GM21423 (cell line): ENCODE results near the gene MAPK1.
"Not testable (repeated sequence)": the region's sequence is repeated elsewhere in the genome, so short reads cannot be mapped to it uniquely, and the experiment has no call there.

ENCODE experiments used
- ATAC-seq: cut with Tn5 transposase; IDR thresholded peaks from one replicate; pipeline ENCODE4 v1.9.1; 2021; ENCODE audit warnings: mild to moderate bottlenecking, moderate library complexity; ENCODE audit not compliant: unreplicated experiment

The MAPK1 gene

DNA sequence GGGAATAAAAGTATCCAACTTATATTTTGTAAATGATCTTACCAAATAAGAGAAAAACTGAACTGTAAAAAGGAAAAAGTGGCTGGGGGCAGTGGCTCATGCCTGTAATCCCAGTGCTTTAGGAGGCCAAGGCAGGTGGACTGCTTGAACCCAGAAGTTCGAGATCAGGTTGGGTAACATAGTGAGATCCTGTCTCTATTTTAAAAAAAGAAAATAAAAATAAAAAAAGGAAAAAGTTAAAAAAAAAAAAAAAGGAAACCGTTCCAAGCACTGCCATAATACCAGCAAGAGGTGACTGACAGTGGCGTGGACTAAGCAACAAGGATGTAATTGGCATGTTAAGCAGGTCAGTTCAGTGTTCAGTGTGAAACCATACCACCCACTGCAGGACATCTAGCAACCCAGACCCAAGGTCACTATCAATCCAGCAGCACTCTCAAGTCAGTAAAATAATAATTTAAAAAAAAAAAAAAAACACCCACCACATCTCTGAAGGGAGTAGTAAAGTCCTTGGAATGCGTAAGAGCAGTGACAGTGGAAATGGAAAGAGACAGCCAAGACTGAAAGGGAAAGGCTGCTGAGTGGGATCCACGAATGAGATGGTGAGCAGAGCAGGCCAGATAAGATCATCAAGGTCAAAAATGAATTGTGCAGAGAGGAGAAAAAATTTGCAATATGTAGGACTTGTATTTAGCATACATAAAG is 43.6 kb downstream of the MAPK1 start:
- ATAC-seq = no peak

DNA sequence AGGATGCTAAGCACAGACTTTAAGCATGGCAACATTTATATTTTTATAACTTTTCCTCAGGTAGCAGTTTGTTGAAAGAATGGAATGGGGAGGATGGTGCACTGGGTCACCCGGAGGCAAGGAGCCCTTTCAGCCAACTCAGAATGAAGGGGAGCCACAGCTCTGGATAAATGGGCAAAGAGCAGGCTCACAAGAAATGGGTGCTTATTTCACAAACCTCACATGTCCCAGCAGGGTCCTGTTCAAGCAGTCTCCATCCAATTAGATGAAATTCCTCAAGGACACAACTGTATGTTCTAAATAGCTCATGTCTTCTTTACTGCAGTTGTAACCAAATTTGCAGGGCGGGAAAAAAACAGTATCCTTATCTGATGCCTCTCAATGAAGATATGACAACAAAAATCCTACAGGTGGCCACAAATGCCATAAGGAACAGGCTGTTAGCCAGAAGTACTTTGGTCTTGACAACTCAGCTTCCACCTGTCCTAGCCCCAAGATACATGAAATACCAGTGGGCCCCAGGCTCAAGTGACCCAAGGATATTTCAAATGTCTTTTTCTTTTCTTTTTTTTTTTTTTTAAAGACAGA is 48.2 kb downstream of the MAPK1 start:
- ATAC-seq = no peak

DNA sequence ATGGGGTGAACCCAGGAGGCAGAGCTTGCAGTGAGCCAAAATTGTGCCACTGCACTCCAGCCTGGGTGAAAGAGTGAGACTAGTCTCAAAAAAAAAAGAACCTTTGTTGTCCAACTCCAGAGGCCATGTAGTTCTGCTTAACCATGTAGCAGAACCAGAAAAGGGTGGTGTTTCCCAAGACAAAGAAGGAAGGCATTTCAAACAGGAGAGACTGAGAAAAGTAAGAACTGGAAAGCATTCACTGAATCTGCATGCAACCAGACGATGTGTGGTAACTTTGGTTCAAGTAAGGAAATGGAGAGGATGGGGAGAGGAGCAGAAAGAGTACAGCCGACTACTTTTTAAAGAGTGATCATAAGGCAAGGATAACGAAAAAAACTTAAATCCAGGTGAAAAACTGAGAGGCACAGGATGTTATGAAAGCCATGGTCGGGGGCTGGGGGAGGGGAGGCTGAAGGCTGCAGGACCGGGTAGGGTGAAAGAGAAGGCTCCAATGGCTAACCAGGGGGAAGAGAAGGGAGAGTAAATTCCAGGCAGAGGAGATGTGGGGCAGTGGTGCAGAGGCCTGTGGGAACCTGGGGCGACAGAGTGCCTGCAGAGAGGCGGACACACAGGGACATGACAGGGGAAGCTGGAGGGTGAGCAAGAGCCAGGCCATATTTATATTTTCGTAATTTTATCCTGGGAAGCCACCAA is 48.8 kb downstream of the MAPK1 start:
- ATAC-seq = no peak

DNA sequence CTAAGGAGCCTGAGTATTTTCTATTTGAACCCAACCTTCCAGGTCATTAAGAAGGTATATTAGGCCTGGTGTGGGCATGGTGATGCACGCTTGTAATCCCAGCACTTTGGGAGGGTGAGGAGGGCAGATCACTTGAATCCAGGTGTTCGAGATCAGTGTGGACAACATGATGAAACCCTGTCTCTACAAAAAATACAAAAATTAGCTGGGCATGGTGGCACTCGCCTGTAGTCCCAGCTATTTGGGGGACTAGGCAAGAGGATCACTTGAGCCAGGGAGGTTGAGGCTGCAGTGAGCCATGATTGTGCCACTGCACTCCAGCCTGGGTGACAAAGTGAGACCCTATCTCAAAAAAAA is 50.0 kb downstream of the MAPK1 start:
- not testable (repeated sequence) for ATAC-seq

DNA sequence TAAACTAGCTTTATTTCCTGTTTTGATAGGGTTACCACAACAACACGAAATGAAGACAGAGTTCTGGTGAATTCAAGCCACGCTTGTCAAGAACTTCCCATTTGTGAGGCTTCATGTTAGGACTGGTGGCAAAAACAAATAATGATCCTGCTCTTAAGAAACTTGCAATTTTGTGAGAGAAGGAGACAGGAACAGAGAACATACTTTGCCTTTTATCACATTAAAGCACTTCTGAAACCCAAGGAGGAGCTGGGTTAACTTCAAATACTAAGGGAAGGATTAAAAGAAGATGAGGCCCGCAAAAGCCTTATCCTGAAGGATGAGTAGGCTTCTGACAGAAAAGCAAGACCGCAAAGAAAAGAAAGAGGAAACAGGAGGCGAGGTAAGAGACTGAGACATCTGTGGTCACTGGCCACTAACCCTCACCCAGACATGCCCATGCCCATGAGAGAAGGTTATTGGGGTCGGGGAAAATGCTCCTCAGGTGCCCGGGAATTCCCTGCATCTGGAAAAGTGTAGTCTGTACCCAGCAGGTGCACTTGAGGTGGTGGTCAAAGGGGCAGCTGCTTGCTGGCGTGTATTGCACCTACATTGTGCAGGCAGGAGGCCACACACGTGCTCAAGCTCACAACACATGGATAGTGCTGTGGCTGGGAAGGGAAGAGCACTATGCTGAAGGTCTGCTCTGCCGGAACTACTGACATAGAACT is 50.5 kb downstream of the MAPK1 start:
- ATAC-seq = no peak

DNA sequence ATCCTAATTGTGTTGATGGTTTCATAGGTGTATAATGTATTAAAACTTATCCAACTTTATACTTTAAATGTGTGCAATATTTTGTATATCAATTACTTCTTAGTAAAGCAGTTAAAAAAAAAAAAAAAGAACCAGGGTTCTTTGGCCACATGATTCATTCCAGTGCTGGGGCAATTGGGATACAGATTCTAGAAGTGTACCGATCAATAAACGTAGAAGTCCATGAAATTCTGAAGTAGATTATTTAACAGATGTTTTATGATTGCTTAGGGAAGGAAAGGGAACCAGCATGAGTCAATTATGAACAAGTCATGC is 51.0 kb downstream of the MAPK1 start:
- no peak for ATAC-seq

DNA sequence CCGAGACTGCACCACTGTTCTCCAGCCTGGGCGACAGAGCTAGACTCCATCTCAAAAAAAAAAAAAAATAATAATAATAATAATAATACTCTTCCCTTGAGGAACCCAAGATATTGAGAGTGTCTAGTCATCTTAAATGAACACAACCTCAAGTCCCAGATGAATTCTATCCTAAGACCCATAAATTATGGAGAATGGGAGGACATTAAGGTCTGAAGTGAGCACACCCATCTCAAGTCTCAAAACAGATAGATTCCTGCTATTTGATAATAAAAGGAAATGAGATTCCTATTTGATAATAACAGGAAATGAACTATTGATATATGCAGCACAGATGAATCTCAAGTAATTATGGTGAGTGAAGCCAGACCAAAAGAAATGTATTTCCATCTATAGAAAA is 51.5 kb downstream of the MAPK1 start:
- ATAC-seq = no peak

DNA sequence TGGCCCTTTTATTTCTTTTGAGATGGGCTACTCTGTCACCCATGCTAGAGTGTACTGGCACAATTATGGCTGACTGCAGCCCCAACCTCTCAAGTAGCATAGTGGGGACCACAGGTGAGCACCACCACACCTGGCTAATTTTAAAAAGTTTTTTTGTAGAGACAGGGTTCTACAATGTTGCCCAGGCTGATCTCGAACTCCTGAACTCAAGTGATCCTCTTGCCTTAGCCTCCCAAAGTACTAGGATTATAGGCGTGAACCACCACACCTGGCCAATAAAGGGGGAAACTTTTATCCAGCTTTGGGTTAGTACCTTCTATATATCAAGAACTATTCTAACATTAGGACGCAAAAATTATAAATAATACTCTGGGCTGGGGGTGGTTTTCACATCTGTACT is 52.1 kb downstream of the MAPK1 start:
- no peak for ATAC-seq

DNA sequence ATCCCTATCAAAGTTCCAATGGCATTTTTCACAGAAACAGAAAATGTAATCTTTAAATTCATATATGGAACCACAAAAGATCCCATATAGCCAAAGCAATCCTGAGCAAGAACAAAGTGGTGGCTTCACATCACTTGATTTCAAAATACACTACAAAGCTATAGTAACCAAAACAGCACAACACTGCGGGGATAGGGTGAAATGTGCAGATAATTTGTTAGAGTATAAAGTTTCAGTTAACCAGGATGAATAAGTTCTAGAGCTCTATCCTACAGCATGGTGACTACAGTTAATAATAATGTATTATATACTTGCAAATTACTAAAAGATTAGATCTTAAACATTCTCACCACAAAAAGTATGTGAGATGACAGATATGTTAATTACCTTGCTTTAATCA is 55.5 kb downstream of the MAPK1 start:
- no peak for ATAC-seq

DNA sequence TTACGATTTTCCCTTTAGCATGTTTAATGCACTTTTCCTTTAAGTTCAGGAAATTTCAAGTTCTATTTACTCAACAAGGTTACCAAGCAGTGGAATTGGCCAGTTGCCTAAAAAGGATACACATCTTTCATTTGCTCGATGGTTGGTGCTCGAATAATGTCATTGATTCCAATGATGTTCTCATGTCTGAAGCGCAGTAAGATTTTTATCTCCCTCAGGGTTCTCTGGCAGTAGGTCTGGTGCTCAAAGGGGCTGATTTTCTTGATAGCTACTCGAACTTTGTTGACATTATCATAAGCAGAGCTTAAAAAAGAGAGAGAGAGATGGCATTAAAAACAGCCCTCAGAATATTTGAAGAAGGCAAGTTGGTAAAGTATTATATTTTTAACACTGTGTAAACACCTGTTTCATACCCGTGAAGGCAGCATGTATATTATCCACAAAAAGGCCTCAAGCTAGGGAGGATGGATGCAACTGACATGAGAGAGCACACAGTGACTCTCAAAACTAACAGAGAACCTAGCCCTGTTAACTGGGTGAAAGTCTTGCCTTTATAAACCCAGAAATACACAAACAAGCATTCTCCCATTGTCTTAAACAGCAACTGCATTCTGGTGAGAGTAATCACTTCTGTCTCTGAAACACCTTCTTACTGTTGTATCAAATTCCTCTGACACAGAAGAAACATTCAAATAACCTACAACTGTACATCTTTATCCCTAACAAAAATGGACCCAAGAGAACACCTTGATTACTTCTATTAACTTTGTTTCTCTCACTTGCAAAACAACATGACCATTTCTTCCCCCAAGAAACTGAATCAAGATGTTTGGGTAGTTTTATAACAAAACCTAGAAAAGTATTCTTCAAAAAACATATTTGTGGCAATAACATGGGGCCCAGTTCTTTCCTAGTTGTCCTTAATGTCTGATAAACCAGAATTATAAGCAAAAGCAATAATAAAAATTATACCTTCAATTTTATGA is 59.6 kb downstream of the MAPK1 start:
- ATAC-seq = no peak

DNA sequence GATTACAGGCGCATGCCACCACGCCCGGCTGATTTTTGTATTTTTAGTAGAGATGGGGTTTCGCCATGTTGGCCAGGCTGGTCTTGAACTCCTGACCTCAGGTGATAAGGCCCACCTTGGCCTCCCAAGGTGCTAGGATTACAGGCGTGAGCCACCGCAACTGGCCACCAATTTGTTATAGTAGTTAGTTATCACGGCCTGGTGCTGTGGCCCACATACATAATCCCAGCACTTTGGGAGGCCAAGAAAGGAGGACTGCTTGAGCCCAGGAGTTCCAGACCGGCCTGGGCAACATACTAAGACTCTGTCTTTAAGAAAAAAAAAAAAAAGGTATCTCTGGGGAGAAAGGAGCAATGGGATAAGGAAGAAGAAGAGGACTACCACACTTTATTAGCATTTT is 62.1 kb downstream of the MAPK1 start:
- not testable (repeated sequence) for ATAC-seq

DNA sequence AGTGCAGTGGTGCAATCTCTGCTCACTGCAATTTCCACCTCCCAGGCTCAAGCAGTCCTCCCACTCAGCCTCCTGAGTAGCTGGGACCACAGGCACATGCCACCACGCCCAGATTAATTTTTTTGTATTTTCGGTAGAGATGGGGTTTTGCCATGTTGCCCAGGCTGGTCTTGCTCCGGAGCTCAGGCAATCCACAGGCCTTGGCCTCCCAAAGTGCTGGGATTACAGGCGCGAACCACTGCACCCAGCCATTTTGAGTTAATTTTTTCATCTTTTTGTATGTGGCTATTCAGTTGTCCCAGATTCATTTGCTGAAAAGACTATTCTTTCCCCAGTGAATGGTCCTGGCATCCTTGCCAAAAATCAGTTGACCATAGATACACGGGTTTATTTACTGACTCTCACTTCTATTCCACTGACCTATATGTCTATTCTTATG is 63.6 kb downstream of the MAPK1 start:
- ATAC-seq = no peak

DNA sequence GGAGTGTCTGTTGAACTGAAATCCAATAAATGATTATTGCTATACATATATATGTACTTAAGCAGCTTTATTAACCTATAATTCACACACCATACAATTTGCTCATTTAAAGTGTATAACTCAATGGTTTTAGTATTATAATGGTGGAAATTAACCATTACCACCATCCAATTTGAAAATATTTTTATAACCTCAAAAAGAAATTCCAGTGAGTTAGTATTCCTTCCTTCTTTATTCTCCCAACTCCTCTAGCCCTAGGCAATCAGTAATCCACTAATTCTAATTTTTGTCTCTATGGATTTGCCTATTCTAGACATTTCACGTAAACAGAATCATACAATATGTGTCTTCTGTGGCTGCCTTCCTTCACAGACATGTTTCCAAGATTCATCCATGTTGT is 64.8 kb downstream of the MAPK1 start:
- ATAC-seq = no peak

DNA sequence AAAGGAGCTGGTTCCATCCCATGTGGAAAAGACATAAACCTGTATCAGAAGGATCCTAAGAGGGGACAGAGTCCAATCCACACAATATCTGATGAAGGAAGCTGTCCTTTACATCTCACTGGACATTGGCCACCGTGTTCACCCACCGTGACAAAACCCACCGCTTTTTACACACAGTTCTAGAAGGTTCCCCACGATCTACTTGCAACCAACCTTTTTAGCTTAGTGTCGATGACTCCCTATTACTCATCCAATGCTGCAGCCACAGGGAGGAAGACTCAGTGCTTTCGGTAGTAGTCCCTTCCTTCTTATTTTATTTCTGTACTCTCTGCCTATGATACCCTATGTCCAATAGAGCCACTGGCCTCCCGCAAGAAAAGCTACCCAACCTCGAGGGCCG is 65.4 kb downstream of the MAPK1 start:
- ATAC-seq = no peak

DNA sequence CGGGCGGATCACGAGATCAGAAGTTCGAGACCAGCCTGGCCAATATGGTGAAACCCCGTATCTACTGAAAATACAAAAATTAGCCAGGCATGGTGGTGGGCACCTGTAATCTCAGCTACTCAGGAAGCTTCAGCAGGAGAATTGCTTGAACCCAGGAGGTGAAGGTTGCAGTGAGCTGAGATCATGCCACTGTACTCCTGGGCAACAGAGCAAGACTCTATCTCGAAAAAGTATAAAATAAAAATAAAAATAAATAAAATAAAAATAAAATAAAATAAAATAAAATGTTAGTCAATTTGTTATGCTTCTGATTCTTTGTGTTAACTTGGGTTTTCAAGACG is 66.2 kb downstream of the MAPK1 start:
- ATAC-seq = not testable (repeated sequence)

DNA sequence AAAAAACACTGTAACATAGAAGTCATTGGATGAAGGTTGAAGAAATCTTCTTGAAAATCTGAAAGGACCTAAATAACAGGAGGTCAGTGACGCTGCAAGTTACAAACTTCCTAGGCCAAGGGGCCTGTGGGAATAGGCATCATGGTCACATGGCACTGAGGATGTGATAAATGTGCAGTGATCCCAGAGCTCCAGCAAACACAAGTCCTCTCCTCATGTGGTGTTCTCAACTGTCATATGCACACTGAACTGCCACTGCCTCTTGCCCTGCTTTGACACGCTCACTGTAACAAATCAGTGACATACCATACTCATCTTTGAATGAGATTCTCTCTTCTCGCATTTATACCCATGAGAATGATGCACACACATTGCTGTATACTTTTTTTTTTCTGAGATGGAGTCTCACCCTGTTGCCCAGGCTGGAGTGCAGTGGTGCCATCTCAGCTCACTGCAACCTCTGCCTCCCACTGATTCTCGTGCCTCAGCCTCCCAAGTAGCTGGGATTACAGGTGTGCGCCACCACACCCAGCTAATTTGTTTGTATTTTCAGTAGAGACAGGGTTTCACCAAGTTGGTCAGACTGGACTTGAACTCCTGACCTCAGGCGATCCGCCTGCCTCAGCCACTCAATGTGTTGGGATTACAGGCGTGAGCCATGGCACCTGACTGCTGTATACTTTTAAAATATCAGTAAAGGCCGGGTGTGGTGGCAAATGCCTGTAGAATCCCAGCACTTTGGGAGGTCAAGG is 66.7 kb downstream of the MAPK1 start:
- no peak for ATAC-seq

DNA sequence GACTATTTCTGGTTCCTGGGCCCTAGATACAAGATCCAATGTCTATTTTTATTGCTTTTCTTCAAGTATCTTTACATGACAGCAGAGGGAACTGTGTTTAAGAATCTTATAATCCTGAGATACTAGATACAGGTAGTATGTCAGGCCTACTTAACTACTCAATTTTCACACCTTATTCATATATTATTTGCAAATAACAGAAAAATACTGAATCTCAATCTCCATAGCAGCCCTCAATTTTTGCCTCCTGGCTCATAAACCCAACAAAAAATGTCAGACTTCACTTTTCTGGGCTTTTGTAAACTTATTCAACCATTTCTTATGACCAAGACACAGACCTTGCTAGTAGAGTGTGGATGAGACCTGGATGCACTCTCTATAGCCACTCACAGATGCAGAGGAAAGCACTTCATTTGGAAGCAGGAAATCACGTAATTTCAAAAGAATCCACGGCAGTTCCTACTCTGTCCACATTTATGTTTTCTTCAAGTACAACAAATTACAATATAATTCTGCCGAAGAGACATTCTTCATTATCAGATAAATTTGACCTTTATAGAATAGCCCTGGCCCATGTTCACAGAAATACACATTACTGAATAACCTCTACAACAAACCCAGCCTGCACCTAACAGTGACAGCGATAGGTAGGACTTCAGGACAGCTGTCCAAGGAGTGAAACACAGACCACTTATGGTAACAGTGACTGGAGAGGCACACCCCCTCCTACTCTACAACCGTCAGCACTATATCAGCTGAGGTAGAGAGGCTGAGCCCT is 69.8 kb downstream of the MAPK1 start:
- no peak for ATAC-seq

DNA sequence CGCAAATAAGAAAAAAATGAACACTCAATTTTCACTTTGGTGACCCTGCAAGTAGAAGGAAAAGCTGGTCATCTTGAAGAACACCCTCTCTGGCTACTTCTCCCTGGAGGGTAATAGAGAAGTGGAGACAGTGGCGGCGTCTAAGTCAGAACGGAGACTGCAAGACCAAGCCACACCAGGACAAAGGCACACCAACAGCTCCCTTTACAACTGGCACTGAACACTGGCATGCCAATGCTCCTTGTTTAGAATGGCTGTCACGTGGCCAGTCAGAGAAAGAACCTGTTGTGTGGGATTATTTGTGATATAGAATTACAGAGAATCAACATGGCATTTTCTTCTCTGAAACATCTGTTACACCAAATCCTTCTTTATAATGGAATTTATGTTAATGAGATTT is 70.6 kb downstream of the MAPK1 start:
- ATAC-seq = no peak

DNA sequence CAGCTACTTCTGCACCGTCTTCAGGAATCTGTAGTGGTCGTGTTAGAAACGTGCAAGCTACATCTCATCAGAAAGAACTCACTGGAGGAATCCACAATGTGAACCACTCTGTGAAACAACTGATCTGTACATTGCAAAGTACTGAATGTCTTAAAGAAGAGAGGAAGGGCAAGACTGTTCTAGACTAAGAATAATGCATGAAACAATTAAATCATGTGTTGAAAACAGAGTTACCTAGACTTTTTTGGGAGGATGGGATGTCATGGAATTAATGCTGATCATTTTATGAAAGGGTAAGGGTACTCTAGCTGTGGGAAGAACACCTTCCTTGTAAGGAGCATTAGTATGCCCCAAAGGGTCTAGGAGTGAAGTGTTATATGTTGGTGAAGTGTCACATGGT is 71.2 kb downstream of the MAPK1 start:
- no peak for ATAC-seq
